Pancreas (tissue), 10 donors: ENCODE measurements around the gene HDAC4. TPM values are rescaled to one million over a fixed set of nuclear protein-coding genes. Genes with fewer than 3 reads are reported as not detected.

Experiments used
- ATAC-seq, 4 donors: fragments of 200-7000 bp; cut with Tn5 transposase; one replicate each; pipeline versions ENCODE4 v1.8.0 to v1.9.1; 2020; ENCODE audit warnings: mild to moderate bottlenecking in 4 of 4, moderate library complexity in 4 of 4
- DNase-seq, 6 donors: peaks; one replicate each; pipeline ENCODE4 v3.0.0-alpha.2; 2020
- FAIRE-seq: peaks from 2 replicates; lab custom pipeline; 2012; peaks lifted over from hg19 to GRCh38; lab: Jason Lieb, UNC
- H3K27ac ChIP-seq, 4 donors: fragments of 200-600 bp; sonication (generic); 1 replicate in 3 of 4; 2 replicates in 1 of 4; pipeline versions ENCODE4 v1.5.0 to v1.8.0; 2020
- H3K27me3 ChIP-seq, 4 donors: fragments of 200-600 bp; one replicate each; pipeline ENCODE4 v1.8.0; 2021
- H3K36me3 ChIP-seq, 3 donors: fragments of 200-600 bp; sonication (generic) in 1 of 3; one replicate each; pipeline versions ENCODE4 v1.5.0 to v1.8.0; 2020 to 2021
- H3K4me1 ChIP-seq, 3 donors: fragments of 200-600 bp; one replicate each; pipeline ENCODE4 v1.8.0; 2021
- H3K4me3 ChIP-seq, 4 donors: fragments of 200-600 bp; sonication (generic) in 2 of 4; one replicate each; pipeline versions ENCODE4 v1.5.0 to v1.8.0; 2020 to 2021
- H3K9me3 ChIP-seq, 4 donors: fragments of 200-600 bp; one replicate each; pipeline ENCODE4 v1.8.0; 2021
- WGBS, 2 donors: extraction: QIAGEN DNeasy Blood & Tissue Kit; methylation state at CpG; one replicate each; pipeline ENCODE4 v1.1.7; 2013; 5-methylcytosine and 5-hydroxymethylcytosine counted together
- intact Hi-C, 3 donors: fragments of 100-400 bp; cut with DNase I; formaldehyde crosslinking; loops; one replicate each; pipeline versions ENCODE4 v1.11.1 to v1.14.2; 2022
- polyA plus RNA-seq, 2 donors: library from polyadenylated mRNA; stranded (reverse); fragments of 200-250 nt; gene quantifications; one replicate each; pipeline ENCODE4 v1.2.3, GENCODE V29; 2013
- total RNA-seq, 6 donors: library from RNA; stranded (reverse); fragmentation: NEBNext Ultra II Directional in 4 of 6; extraction: Animal tissue kit (Norgen Biotek cat#: 25700) in 4 of 6; gene quantifications; one replicate each; pipeline versions ENCODE4 v1.2.1 to v1.2.4, GENCODE V29; 2021 to 2023
- TF ChIP-seq, protein P1 (sequence below), 4 donors: fragments of 200-600 bp; sonication (generic) in 3 of 4; IDR thresholded peaks; one replicate each; pipeline versions ENCODE4 v1.5.0 to v1.8.0; 2021; ENCODE audit warnings: antibody characterized with exemption in 4 of 4
- donor health status: healthy with polysubstance abuse.
- donor health status: DM: no; HTN: no; CAD: no; lungs with moderate emphysema.
- donor health status: DM: no; HTN: no; CAD: no.
- donor health status: control.
- donor health status: control.
- donor health status: Bipolar disorder and iron deficiency.
- donor health status: DM: yes; HTN: yes; CAD: no.
- donor health status: DM: no; HTN: no; CAD: no.
- donor health status: DM: no; HTN: no; CAD: no.
- donor health status: DM: yes; HTN: yes; CAD: no.

Gene HDAC4
- total and polyA plus RNA-seq, 8 donors: 8.2 to 31.8 (median 16.6) TPM

GRCh38 chr2:239376351-239376750 lies 24.5 kb downstream of the HDAC4 start:
- H3K27me3 ChIP-seq: no peaks in the 10 kb centered on the region
- H3K4me1 ChIP-seq: no peaks in the 10 kb centered on the region
- intact Hi-C loops: no loop called here
- no peaks in the 10 kb centered on the region for H3K9me3 ChIP-seq
- 90% methylated on average over 13 of the region's 13 CpGs for WGBS, 2 donors
- peak in 2 of 6 donors; percentile 37 to 41 for DNase-seq
- TF ChIP-seq, protein P1, sequence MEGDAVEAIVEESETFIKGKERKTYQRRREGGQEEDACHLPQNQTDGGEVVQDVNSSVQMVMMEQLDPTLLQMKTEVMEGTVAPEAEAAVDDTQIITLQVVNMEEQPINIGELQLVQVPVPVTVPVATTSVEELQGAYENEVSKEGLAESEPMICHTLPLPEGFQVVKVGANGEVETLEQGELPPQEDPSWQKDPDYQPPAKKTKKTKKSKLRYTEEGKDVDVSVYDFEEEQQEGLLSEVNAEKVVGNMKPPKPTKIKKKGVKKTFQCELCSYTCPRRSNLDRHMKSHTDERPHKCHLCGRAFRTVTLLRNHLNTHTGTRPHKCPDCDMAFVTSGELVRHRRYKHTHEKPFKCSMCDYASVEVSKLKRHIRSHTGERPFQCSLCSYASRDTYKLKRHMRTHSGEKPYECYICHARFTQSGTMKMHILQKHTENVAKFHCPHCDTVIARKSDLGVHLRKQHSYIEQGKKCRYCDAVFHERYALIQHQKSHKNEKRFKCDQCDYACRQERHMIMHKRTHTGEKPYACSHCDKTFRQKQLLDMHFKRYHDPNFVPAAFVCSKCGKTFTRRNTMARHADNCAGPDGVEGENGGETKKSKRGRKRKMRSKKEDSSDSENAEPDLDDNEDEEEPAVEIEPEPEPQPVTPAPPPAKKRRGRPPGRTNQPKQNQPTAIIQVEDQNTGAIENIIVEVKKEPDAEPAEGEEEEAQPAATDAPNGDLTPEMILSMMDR (IDR thresholded peaks at IDR 0.05): no peak
- no peaks in the 10 kb centered on the region for H3K36me3 ChIP-seq
- no peak overlapping the region for H3K27ac ChIP-seq
- ATAC-seq: no peak
- no peak for FAIRE-seq
- no peak overlapping the region for H3K4me3 ChIP-seq

DNA sequence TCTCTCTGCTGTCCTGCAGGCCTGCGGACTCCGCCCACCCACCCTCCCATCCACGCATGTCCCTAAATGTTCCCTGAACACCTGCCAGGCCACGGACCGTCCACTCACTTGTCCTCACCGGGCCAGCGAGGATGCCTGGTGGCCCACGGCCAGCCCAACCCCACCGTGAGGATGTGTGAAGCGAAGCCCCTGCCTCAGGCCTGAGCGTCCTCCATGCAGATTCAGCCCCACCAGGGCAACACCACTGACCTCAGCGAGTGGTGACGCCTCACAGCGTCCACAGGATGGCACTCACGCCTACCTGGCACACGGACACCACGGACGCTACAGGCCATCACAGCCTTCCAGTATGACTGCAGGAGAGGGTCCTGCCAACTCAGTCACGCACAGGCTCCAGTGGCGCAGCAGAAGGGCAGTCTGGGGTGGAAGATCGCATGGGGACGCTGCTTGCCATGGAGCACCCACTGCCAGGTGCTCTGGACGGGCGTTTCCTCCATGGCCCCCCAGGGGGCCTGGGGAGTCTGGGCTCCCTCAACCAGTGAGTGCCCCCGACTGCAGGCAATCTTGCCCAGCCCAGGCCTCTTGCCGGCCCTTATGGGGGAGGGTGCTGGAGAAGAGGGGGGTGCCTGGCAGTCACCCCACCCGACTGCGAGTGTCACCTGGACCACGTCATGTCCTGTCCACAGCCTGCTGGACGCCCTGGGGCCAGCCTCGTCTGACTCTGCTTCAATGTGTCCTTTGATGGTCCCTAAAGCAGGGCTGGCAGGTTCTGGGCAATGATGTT lies 25.4 kb downstream of the HDAC4 start:
- H3K36me3 ChIP-seq: no peaks in the 10 kb centered on the region
- no peaks in the 10 kb centered on the region for H3K27me3 ChIP-seq
- intact Hi-C loops: no loop called here
- DNase-seq (peak in 2 of 6 donors; percentile 58), ATAC-seq (peak in 1 of 4 donors; percentile 17), FAIRE-seq (no peak)
- 90 to 92% methylated on average over 27 to 31 of the region's 31 CpGs for WGBS, 2 donors
- H3K4me1 ChIP-seq: no peaks in the 10 kb centered on the region
- no peak overlapping the region for H3K27ac ChIP-seq
- H3K9me3 ChIP-seq: no peaks in the 10 kb centered on the region
- TF ChIP-seq, protein P1 (IDR thresholded peaks at IDR 0.05): no peak
- H3K4me3 ChIP-seq: no peak overlapping the region

DNA sequence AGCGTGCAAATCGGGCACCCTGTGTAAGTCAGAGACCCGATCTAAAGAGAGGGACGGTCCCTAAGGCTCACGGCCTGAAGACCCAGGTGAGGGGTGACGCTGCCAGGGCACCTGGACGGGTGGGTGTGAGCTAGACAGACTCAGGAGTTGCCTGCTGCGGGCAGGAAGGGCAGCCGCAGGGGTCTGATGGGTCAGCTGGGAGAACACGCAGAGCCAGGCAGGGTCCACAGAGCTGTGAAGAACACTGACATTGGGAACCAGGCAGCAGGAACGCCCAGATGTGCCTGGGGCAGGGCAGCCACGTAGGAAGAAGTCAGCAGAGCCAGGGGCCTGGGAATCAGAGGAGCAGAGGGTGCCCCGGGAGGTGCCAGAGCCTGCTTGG lies 25.9 kb downstream of the HDAC4 start:
- H3K27me3 ChIP-seq: no peaks in the 10 kb centered on the region
- H3K27ac ChIP-seq: no peak overlapping the region
- no peaks in the 10 kb centered on the region for H3K9me3 ChIP-seq
- H3K4me1 ChIP-seq: no peaks in the 10 kb centered on the region
- DNase-seq: no peak
- WGBS, 2 donors: 95 to 96% methylated on average over 13 of the region's 13 CpGs
- ATAC-seq: no peak
- TF ChIP-seq, protein P1 (IDR thresholded peaks at IDR 0.05): no peak
- intact Hi-C loops: no loop called here
- FAIRE-seq: no peak
- H3K36me3 ChIP-seq: no peaks in the 10 kb centered on the region
- H3K4me3 ChIP-seq: no peak overlapping the region

DNA sequence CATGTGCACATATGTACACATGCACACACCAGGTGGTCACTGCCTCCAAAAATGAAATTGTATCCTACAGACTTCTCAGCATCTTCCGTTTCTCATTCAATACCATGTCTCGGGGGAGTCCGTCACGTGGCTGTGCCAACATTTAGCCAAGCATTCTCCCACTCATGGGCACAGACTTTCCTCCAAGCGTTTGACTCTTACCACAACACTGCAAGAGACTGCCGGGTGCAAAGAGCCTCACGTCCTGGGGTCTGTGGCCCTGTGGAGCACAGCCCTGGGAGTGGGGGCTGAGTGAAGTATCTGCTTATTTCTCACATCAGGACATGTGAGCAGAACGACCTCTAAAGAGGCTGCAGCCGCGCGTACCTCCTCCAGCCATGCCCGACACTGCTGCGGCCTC lies 28.0 kb downstream of the HDAC4 start:
- peak in 2 of 6 donors; percentile 15 to 16 for DNase-seq
- H3K27ac ChIP-seq: no peak overlapping the region
- H3K4me1 ChIP-seq: no peaks in the 10 kb centered on the region
- 93 to 95% methylated on average over 13 of the region's 13 CpGs for WGBS, 2 donors
- TF ChIP-seq, protein P1 (IDR thresholded peaks at IDR 0.05): no peak
- no peaks in the 10 kb centered on the region for H3K36me3 ChIP-seq
- H3K4me3 ChIP-seq: no peak overlapping the region
- no peak for FAIRE-seq
- no peaks in the 10 kb centered on the region for H3K27me3 ChIP-seq
- H3K9me3 ChIP-seq: no peaks in the 10 kb centered on the region
- intact Hi-C loops: no loop called here
- no peak for ATAC-seq
